GM19025 (cell line): Measurements from ENCODE around the gene ALDH1L2.
A peak's percentile ranks its signal among the peaks of the same experiment; 100 is the strongest.

Source experiments
- ATAC-seq: cut with Tn5 transposase; IDR thresholded peaks from one replicate; pipeline ENCODE4 v1.9.1; 2021; ENCODE audit warnings: mild to moderate bottlenecking, low read depth, moderate library complexity; ENCODE audit not compliant: unreplicated experiment

The ALDH1L2 gene

GRCh38 chr12:105036937-105037649, 47.2 kb downstream of the ALDH1L2 start:
- ATAC-seq, result no peak

DNA sequence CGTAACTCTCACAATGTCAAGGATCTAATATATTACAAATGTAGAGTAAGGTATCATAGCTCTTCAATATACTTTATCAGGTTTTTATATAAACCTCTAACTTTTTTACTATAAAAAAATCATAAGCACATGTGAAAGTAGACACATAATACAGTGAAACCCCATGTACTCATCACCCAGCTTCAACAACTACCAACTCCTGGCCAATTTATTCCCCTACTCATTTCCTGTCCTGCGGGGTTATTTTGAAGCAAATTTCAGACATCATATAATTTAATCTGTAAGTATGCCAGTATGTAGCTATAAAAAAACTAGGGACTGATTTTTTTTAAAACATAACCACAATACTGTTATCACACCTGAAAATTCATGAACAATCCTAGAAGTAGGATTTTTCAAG, 50.4 kb downstream of the ALDH1L2 start:
- no peak for ATAC-seq

- no peak for ATAC-seq
These were observed 51.4 kb downstream of the ALDH1L2 start for GRCh38 chr12:105032703-105033357.

DNA sequence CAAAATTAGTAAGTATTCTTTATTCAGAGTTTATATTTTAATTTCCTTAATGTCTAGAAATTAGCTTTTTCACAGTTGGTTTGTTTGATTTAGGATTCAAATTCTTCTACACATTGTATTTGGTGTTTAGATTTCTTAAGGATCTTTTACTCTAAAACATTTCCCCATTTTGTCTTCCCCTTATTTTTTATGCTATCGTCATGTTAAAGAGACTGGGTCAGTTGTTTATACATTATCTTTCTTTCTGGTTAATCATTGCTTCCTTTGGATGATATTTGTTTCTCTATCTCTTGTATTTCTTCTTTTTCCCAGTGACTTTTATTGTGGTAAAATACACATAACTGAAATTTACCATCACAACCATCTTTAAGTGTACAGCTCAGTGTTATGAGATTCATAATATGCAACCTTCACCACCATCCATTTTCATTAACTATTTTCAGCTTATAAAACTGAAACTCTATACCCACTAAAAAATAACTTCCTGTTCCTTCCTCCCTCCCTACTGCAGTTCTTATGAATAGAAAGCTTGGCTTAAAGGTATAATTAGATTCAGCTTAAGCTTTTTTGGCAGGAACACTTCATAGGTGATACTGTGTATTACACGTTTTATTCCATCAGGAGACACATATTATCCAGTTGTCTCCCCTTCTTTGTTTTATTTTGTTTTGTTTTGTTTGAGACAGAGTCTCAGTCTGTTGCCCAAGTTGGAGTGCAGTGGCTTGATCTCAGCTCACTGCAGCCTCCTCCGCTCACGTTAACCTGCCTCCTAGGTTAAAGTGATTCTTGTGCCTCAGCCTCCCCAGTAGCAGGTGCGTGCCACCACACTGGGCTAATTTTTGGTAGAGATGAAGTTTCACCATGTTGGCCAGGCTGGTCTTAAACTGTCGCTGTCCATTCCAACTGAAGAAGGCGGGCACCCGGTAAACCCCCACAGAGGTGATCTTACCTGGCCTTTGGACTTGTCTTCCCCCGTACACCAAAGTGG, 53.1 kb downstream of the ALDH1L2 start:
- ATAC-seq, result peak; percentile 88

DNA sequence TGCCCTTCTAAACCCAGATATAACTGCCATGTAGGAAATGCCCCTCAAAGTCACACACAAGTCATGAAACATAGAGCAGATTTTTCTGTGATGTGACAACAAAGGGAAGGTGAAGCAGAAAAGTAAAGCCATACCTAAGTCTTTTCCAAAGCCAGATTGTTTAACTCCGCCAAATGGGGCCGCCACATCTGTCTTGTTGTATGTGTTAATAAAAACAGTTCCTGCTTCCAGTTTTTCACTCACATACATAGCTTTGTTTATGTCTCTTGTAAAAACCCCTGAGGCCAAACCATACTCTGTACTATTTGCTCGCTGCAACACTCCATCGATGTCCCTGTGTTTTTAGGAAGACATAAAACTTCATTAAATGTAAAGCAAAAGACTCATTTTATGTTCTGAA, 57.8 kb downstream of the ALDH1L2 start:
- ATAC-seq, result no peak

DNA sequence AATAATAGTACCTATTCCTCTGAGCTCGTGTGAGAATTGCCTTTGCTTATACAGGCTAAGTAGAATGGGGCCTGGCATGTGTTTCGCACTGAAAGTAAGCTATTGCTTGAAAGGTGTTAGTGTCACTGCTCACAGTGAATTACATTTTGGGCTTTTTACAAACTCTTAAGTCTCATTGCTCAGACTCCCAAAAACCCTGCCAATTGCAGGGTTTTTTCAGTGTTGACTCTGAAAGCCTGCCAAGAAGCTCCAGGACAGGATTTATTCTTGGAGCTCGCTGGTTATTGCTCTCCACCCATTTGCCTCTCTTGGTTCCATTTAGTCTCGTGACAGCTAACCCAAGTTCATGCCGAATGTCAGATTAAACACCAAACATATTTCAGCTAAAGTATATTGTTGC, 58.4 kb downstream of the ALDH1L2 start:
- no peak for ATAC-seq

DNA sequence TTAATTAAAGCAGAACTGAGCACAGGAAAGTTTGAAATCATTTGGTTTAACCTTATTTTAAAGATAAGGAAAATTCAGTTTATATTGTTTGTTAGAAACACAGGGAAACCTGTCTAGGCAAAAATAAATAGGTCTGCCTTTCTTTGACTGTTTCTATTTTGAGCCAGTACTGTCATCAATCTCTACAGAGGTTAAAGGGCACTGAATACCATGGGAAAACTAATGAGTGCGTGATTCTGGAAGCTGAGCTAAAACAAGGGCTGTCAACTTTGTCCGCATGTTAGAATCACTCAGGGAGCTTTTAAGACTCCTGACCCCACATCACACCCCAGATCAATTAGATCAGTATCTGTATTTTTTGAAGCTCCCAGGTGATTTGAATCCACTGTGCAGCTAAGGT, 59.3 kb downstream of the ALDH1L2 start:
- ATAC-seq, result no peak

GRCh38 chr12:105020241-105020962, 63.9 kb downstream of the ALDH1L2 start:
- ATAC-seq, result no peak

GRCh38 chr12:105018776-105019175, 65.5 kb downstream of the ALDH1L2 start:
- ATAC-seq, result no peak

GRCh38 chr12:105018012-105018411, 66.2 kb downstream of the ALDH1L2 start:
- no peak for ATAC-seq

GRCh38 chr12:105015543-105015942, 68.7 kb downstream of the ALDH1L2 start:
- ATAC-seq, result no peak

DNA sequence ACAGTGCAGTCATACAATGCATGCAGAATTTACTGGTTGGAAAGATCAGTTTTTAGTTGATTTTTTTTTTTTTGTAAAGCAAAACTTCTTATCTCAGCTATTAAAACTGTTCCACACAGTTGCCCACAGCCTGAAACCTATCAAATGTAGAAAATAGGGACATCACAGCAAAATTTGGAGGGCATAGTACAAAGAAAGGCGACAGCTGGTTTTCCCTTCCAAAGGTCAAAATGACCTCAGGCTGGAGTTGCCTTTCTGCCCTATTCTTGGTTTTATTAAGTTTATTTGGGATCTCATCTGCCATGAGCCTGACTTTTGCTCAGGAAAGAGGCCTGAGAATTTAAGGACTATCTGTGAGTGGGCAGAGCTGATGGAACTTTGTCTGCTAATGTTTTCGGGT, 69.7 kb downstream of the ALDH1L2 start:
- ATAC-seq, result no peak

- ATAC-seq, result no peak
These were observed 70.4 kb downstream of the ALDH1L2 start for GRCh38 chr12:105013892-105014291.

- no peak for ATAC-seq
These were observed 82.8 kb downstream of the ALDH1L2 start for GRCh38 chr12:105001476-105001875.

DNA sequence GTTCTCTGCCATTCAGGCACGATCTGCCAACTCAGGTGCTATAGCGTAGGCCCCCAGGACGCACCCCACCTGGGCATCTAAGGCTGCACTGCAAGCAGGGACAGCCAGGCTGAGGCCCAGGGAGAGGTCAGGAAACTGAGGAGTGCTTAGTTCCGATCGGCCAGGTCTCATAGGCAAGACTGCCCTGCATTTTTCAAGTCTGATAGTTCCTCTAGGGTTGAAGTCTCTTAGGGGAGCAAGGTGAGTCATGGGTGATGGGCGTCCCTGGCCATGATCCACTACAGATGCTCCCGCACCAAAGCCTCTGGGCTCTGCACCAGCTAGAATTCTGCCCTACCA, 84.9 kb downstream of the ALDH1L2 start:
- ATAC-seq, result no peak

DNA sequence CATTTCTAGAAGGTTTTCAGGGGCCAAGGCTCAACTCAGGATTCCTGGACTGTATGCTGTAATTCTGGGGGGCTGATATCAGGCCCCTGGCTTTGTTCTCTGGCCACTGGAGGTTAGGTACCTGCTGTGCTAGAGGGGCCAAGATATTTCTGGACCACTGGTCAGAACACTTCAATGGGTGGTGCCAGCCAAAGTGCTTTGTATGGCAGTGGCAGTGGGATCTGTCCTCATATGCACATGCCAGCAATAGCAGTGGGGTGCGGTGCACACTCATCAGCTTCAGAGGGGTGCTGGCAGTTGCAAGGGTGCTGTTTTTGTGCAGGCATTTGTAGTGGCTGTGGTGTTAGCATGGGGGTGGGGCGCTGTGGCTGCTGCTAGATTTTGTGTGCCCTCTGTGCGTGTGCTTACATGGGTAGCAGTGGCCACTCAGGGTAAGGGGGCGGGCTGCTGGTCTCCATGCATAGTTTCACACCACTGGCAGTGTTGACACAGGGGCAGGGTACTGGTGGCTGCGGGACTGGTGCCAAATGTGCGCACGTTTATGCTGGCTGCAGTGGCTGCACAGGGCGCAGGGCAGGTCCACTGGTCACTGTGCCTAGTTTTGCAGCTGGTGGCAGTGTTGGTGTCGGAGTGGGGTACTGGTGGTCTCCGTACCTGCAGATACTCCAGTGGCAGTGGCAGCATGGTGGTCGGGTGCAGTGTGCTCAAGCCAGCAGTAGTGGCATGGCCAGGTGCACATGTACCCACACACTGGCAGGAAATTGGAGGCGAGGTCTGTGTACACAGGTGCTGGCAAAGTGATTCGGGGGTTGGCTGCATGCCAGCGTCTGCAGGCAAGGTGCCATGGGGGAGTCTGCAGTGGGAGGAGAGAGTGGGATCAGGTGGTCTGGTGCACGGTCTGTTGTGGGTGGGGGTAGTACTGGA, 85.6 kb downstream of the ALDH1L2 start:
- ATAC-seq, result no peak

GRCh38 chr12:104997541-104997940, 86.7 kb downstream of the ALDH1L2 start:
- no peak for ATAC-seq

GRCh38 chr12:104994336-104994735, 89.9 kb downstream of the ALDH1L2 start:
- no peak for ATAC-seq

DNA sequence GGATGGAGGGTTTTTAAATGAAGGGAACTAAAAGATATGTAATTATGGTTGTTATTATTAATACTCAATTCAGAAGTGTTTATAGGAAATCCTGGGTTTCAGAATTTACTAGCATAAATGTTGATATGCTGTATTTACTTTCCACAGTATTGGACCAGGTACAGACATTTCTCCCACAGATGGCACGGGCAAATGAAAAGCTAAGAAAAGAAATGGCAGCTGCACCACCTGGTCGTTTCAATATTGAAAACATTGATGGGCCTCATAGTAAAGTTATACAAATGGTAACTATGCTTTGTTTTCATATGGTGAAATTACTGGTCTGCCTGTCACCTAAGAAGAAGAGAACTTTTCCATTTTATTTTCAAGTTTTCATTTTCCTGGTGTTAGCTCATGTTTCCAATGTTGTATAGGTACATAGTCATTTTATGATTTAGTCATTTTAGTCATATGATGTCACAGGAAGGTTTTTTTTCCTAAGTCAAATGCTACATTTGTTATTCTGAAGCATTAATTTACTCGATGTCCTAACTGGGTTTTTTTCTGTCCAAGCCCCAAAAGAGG, 92.6 kb downstream of the ALDH1L2 start:
- no peak for ATAC-seq
